Stimulated activated CD4-positive, alpha-beta T cell treated with anti-CD3 and anti-CD28 coated beads, Interleukin-12 subunit alpha, Interleukin-12 subunit beta, amount 100 ng/mL, for 4 hours (primary cell): Measurements from ENCODE around the gene ADH7.
"Not testable (repeated sequence)": the region's sequence is repeated elsewhere in the genome, so short reads cannot be mapped to it uniquely, and the experiment has no call there.

Experiments
- DNase-seq: peaks from one replicate; pipeline ENCODE4 v3.0.0-alpha.2; 2020

The ADH7 gene

DNA sequence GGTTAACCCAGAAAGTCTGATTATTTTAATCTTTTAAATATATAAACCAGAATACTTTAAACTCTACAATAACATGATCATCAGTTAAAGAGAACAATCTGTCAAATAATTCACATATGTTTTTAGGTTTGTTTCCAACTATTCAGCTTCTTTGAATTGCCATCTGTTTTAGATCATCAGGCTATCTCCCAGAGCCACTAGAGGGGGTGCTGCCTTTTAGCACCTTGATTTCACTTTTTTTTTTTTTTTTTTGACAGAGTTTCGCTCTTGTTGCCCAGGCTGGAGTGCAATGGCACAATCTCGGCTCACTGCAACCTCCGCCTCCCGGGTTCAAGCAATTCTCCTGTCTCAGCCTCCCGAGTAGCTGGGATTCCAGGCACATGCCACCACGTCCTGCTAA is 57.8 kb downstream of the ADH7 start:
- DNase-seq = not testable (repeated sequence)

DNA sequence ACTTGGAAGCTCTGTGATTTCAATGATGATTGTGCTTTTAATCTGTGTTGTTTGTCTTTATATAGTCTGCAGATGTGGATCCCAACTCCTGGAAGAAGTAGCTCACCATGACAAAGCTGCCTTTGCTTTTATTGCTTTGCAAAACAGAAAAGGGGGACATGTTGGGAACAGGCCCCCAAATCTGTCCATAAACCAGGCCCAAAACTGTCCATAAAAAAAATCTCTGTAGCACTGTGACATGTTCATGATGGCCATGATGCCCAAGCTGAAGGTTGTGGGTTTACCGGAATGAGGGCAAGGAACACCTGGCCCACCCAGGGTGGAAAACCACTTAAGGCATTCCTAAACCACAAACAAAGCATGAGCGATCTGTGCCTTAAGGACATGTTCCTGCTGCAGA is 62.7 kb downstream of the ADH7 start:
- not testable (repeated sequence) for DNase-seq

DNA sequence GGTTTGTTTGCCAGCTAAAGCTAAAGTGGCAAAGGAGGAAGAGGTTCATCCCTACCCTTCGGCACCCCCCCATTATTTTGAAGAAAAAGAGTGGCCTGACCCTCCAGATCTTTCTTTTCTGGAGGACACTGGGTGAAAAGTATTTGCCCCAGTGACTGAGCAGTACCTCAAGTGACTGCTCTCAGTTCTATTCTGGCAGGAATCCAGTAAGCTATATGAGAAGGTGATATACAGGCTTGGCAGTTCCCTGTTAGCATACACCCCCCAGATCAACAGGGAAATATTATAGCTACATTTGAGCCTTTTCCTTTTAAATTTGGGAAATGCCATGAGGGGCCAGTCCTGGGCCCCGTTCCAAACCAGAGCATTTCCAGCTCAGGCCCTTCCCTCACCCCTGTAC is 67.3 kb downstream of the ADH7 start:
- not testable (repeated sequence) for DNase-seq

DNA sequence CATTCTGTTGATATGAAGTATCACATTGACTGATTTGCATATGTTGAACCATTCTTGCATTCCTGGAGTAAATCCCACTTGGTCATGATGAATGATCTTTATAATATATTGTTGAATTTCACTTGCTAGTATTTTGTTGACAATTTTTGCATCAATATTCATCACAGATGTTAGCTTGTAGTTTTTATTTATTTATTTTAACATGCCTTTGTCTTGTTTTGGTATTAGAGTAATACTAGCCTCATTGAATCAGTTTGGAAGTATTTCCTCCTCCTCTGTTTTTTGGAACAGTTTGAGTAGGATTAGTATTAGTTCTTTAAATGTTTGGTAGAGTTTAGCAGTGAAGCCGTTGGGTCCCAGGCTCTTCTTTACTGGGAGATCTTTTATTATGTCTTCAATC is 68.7 kb downstream of the ADH7 start:
- DNase-seq = no peak

DNA sequence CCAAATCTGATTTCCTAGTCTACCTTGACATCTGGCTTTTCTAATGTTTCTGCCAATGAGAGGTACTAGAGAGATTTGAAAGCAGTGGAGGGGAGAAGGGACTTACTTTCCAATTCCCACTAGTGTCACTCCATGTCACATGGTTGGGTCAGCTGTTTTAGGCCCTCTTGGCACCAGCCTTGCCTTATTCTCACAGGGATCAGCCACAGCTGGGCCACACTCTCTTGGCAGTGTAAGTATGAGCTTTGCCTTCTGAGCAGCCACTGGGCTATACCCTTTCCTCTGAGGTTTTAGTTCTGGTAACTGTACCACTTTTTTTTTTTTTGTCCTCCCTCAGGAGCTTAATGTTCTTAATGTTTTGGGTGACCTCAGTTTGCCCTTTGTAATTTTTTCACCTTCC is 72.4 kb downstream of the ADH7 start:
- no peak for DNase-seq
